ENCODE measurements around the gene CSMD2.
"Not testable (repeated sequence)": the region's sequence is repeated elsewhere in the genome, so short reads cannot be mapped to it uniquely, and the experiment has no call there.

The CSMD2 gene

GRCh38 chr1:34108269-34108668, 56.8 kb downstream of the CSMD2 start:
- no peak for FAIRE-seq

- FAIRE-seq, result no peak
These were observed 63.9 kb downstream of the CSMD2 start for GRCh38 chr1:34101151-34101550.

- no peak for FAIRE-seq
These were observed 64.7 kb downstream of the CSMD2 start for GRCh38 chr1:34100332-34100731.

GRCh38 chr1:34092399-34092798, 72.6 kb downstream of the CSMD2 start:
- not testable (repeated sequence) for FAIRE-seq

- no peak for FAIRE-seq
These were observed 75.3 kb downstream of the CSMD2 start for GRCh38 chr1:34089731-34090130.

GRCh38 chr1:34087986-34088385, 77.0 kb downstream of the CSMD2 start:
- FAIRE-seq, result no peak

GRCh38 chr1:34086561-34086960, 78.5 kb downstream of the CSMD2 start:
- FAIRE-seq, result no peak

GRCh38 chr1:34083974-34084373, 81.1 kb downstream of the CSMD2 start:
- no peak for FAIRE-seq

GRCh38 chr1:34082085-34082670, 82.9 kb downstream of the CSMD2 start:
- FAIRE-seq, result not testable (repeated sequence)

GRCh38 chr1:34078383-34078782, 86.6 kb downstream of the CSMD2 start:
- no peak for FAIRE-seq

- no peak for FAIRE-seq
These were observed 89.5 kb downstream of the CSMD2 start for GRCh38 chr1:34075576-34075975.

GRCh38 chr1:34073028-34073695, 91.9 kb downstream of the CSMD2 start:
- no peak for FAIRE-seq

- FAIRE-seq, result no peak
These were observed 94.7 kb downstream of the CSMD2 start for GRCh38 chr1:34070201-34070836.

GRCh38 chr1:34066981-34067603, 97.9 kb downstream of the CSMD2 start:
- FAIRE-seq, result no peak

- FAIRE-seq, result no peak
These were observed 98.9 kb downstream of the CSMD2 start for GRCh38 chr1:34066166-34066565.

- FAIRE-seq, result no peak
These were observed 99.5 kb downstream of the CSMD2 start for GRCh38 chr1:34065498-34065897.

- no peak for FAIRE-seq
These were observed 104.1 kb downstream of the CSMD2 start for GRCh38 chr1:34060901-34061415.

GRCh38 chr1:34060187-34060730, 104.8 kb downstream of the CSMD2 start:
- FAIRE-seq, result no peak

GRCh38 chr1:34057347-34058130, 107.5 kb downstream of the CSMD2 start:
- no peak for FAIRE-seq

- no peak for FAIRE-seq
These were observed 109.2 kb downstream of the CSMD2 start for GRCh38 chr1:34055818-34056217.

- no peak for FAIRE-seq
These were observed 110.1 kb downstream of the CSMD2 start for GRCh38 chr1:34054920-34055319.

- FAIRE-seq, result no peak
These were observed 111.4 kb downstream of the CSMD2 start for GRCh38 chr1:34053660-34054059.
